ENCODE measurements around the gene IRF3. TPM values are rescaled to one million over a fixed set of nuclear protein-coding genes. Genes with fewer than 3 reads are reported as not detected.

IRF3 gene
- total RNA-seq, 3 donors from 2014 or later = 76.1 to 119 (median 90.1) TPM

DNA sequence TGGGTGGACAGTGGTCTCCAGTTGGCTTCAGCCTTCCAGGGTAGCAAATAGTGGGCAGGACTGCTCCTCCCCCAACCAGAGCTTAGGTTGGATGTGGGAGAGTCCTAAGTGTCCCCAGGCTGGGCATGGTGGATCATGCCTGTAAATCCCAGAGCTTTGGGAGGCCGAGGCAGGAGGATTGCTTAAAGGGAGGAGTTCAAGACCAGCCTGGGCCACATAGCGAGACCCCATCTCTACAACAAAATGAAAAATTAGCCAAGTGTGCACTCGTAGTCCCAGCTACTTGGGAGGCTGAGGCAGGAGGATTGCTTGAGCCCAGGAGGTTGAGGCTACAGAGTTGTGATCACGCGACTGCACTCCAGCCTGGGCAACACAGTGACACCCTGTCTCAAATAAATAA is 33.1 kb downstream of the IRF3 start:
- no peaks in the 10 kb centered on the region for H3K36me3 ChIP-seq (ENCODE audit: low read depth)
- TF ChIP-seq, protein P1, sequence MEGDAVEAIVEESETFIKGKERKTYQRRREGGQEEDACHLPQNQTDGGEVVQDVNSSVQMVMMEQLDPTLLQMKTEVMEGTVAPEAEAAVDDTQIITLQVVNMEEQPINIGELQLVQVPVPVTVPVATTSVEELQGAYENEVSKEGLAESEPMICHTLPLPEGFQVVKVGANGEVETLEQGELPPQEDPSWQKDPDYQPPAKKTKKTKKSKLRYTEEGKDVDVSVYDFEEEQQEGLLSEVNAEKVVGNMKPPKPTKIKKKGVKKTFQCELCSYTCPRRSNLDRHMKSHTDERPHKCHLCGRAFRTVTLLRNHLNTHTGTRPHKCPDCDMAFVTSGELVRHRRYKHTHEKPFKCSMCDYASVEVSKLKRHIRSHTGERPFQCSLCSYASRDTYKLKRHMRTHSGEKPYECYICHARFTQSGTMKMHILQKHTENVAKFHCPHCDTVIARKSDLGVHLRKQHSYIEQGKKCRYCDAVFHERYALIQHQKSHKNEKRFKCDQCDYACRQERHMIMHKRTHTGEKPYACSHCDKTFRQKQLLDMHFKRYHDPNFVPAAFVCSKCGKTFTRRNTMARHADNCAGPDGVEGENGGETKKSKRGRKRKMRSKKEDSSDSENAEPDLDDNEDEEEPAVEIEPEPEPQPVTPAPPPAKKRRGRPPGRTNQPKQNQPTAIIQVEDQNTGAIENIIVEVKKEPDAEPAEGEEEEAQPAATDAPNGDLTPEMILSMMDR (IDR thresholded peaks at IDR 0.05) = no peak

DNA sequence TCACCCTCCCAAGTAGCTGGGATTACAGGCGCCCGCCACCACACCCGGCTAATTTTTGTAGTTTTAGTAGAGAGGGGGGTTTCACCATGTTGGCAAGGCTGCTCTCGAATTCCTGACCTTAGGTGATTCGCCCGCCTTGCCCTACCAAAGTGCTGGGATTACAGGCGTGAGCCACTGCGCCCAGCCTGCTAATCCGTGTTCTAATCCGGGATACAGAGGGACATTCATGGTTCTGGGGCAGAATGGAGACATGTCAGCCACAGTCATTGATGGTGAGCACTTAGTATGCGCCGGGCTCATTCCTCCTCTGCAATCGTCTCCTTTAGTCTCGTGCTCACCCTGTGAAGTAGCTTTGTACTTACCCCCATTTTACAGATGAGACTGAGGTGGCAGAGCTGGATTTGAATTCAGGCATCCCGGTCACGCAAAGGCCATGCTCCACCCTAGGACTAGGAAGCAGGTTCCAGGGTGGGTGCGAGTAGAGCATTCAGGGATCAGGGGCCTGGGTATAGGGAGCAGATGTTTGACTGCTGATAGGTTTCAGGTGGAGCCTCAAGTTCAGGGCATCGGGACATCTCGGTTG is 34.0 kb downstream of the IRF3 start:
- no peak for DNase-seq
- TF ChIP-seq, protein P1 (IDR thresholded peaks at IDR 0.05) = no peak
- intact Hi-C loops (cut with DNase I, micrococcal nuclease) = no loop called here
- H3K36me3 ChIP-seq (ENCODE audit: low read depth) = no peaks in the 10 kb centered on the region
- no peak for ATAC-seq
- H3K4me3 ChIP-seq = no peak overlapping the region
- H3K9me3 ChIP-seq = no peaks in the 10 kb centered on the region
- no peaks in the 10 kb centered on the region for H3K4me1 ChIP-seq (ENCODE audit: low read depth)

More for the DNA sequence above, 33.1 kb downstream of the IRF3 start:
- DNase-seq (no peak), ATAC-seq (no peak)
- H3K9me3 ChIP-seq = no peaks in the 10 kb centered on the region
- H3K4me3 ChIP-seq = no peak overlapping the region
- intact Hi-C loops (cut with DNase I, micrococcal nuclease) = no loop called here
- H3K4me1 ChIP-seq (ENCODE audit: low read depth) = no peaks in the 10 kb centered on the region

GRCh38 chr19:49631014-49631588 is 34.6 kb downstream of the IRF3 start:
- TF ChIP-seq, protein P1 (IDR thresholded peaks at IDR 0.05) = no peak
- DNase-seq = no peak
- H3K4me3 ChIP-seq = no peak overlapping the region
- ATAC-seq = no peak
- H3K9me3 ChIP-seq = no peaks in the 10 kb centered on the region
- no peaks in the 10 kb centered on the region for H3K36me3 ChIP-seq (ENCODE audit: low read depth)
- intact Hi-C loops (cut with DNase I, micrococcal nuclease) = no loop called here
- no peaks in the 10 kb centered on the region for H3K4me1 ChIP-seq (ENCODE audit: low read depth)

GRCh38 chr19:49629659-49630058 is 36.0 kb downstream of the IRF3 start:
- Histone ChIP-seq H3K9me3 (no peaks in the 10 kb centered on the region), H3K4me1 (ENCODE audit: low read depth) (no peaks in the 10 kb centered on the region), H3K4me3 (no peak overlapping the region), H3K36me3 (ENCODE audit: low read depth) (no peaks in the 10 kb centered on the region)
- DNase-seq (no peak), ATAC-seq (no peak)
- TF ChIP-seq, protein P1 (IDR thresholded peaks at IDR 0.05) = no peak
- intact Hi-C loops (cut with DNase I, micrococcal nuclease) = no loop called here

GRCh38 chr19:49626226-49626625 is 39.4 kb downstream of the IRF3 start:
- TF ChIP-seq, protein P1 (IDR thresholded peaks at IDR 0.05) = no peak
- intact Hi-C loops (cut with DNase I, micrococcal nuclease) = no loop called here
- ATAC-seq (no peak), DNase-seq (no peak)
- H3K4me3 ChIP-seq = no peak overlapping the region
- no peaks in the 10 kb centered on the region for H3K36me3 ChIP-seq (ENCODE audit: low read depth)
- no peaks in the 10 kb centered on the region for H3K9me3 ChIP-seq
- no peaks in the 10 kb centered on the region for H3K4me1 ChIP-seq (ENCODE audit: low read depth)

All from mucosa of descending colon (tissue), 3 donors.